Psoas muscle (tissue), 8 donors: ENCODE measurements around the gene TLE1. TPM values are rescaled to one million over a fixed set of nuclear protein-coding genes. Genes with fewer than 3 reads are reported as not detected.

Experiments
- ATAC-seq, 4 donors: fragments of 200-7000 bp; cut with Tn5 transposase; one replicate each; pipeline ENCODE4 v1.9.1; 2020; ENCODE audit warnings: moderate library complexity in 3 of 4, mild to moderate bottlenecking in 2 of 4
- DNase-seq, 2 donors: peaks; one replicate each; pipeline ENCODE4 v3.0.0-alpha.2; 2020
- H3K27ac ChIP-seq: fragments of 200-600 bp; one replicate; pipeline ENCODE4 v1.8.0; 2022
- H3K27me3 ChIP-seq, 3 donors: fragments of 200-600 bp in 1 of 3; one replicate each; pipeline versions ENCODE4 v1.6.1 to v1.8.0; 2013 to 2022; ENCODE audit warnings: low read length in 2 of 3, mild to moderate bottlenecking in 2 of 3, moderate library complexity in 1 of 3; ENCODE audit not compliant: insufficient read depth in 3 of 3
- H3K36me3 ChIP-seq, 2 donors: fragments of 200-600 bp in 1 of 2; one replicate each; pipeline versions ENCODE4 v1.6.1 to v1.8.0; 2013 to 2022; ENCODE audit warnings: low read depth in 1 of 2, mild to moderate bottlenecking in 1 of 2, moderate library complexity in 1 of 2; ENCODE audit not compliant: insufficient read depth in 1 of 2
- H3K4me1 ChIP-seq: fragments of 200-600 bp; one replicate; pipeline ENCODE4 v1.8.0; 2022
- H3K4me3 ChIP-seq: fragments of 200-600 bp; one replicate; pipeline ENCODE4 v1.8.0; 2022; ENCODE audit warnings: mild to moderate bottlenecking
- H3K9me3 ChIP-seq: fragments of 200-600 bp; one replicate; pipeline ENCODE4 v1.8.0; 2022
- WGBS, 3 donors: extraction: QIAGEN DNeasy Blood & Tissue Kit; methylation state at CpG; one replicate each; pipeline versions ENCODE4 v1.1.6 to v1.1.7; 2013; 5-methylcytosine and 5-hydroxymethylcytosine counted together
- intact Hi-C, 2 donors: fragments of 100-400 bp; cut with DNase I; formaldehyde crosslinking; loops; one replicate each; pipeline versions ENCODE4 v1.11.0 to v1.14.2; 2022
- polyA plus RNA-seq, 3 donors: library from polyadenylated mRNA; stranded (reverse); fragments of 200-250 nt; gene quantifications; one replicate each; pipeline ENCODE4 v1.2.3, GENCODE V29; 2013
- total RNA-seq, 4 donors: library from RNA; stranded (reverse); fragmentation: NEBNext Ultra II Directional in 2 of 4; extraction: Animal tissue kit (Norgen Biotek cat#: 25700) in 2 of 4; gene quantifications; one replicate each; pipeline versions ENCODE4 v1.2.1 to v1.2.4, GENCODE V29; 2021 to 2023
- TF ChIP-seq, protein P1 (sequence below): fragments of 200-600 bp; IDR thresholded peaks from one replicate; pipeline ENCODE4 v1.8.0; 2022; ENCODE audit warnings: antibody characterized with exemption
- donor health status: healthy with polysubstance abuse.
- donor health status: DM: no; HTN: no; CAD: no; lungs with moderate emphysema.
- donor health status: Bipolar disorder and iron deficiency.
- donor health status: healthy.
- donor health status: DM: yes; HTN: yes; CAD: no.
- donor health status: DM: no; HTN: no; CAD: no.
- donor health status: DM: no; HTN: no; CAD: no.
- donor health status: DM: yes; HTN: yes; CAD: no.

Gene TLE1
- total and polyA plus RNA-seq, 7 donors, result 14.6 to 46.7 (median 34.9) TPM

GRCh38 chr9:81559709-81560108, 129.6 kb downstream of the TLE1 start:
- H3K27me3 ChIP-seq, result no peaks in the 10 kb centered on the region
- peaks cover 5% of the 10 kb centered on the region for H3K4me1 ChIP-seq
- intact Hi-C loops, result no loop called here
- TF ChIP-seq, protein P1, sequence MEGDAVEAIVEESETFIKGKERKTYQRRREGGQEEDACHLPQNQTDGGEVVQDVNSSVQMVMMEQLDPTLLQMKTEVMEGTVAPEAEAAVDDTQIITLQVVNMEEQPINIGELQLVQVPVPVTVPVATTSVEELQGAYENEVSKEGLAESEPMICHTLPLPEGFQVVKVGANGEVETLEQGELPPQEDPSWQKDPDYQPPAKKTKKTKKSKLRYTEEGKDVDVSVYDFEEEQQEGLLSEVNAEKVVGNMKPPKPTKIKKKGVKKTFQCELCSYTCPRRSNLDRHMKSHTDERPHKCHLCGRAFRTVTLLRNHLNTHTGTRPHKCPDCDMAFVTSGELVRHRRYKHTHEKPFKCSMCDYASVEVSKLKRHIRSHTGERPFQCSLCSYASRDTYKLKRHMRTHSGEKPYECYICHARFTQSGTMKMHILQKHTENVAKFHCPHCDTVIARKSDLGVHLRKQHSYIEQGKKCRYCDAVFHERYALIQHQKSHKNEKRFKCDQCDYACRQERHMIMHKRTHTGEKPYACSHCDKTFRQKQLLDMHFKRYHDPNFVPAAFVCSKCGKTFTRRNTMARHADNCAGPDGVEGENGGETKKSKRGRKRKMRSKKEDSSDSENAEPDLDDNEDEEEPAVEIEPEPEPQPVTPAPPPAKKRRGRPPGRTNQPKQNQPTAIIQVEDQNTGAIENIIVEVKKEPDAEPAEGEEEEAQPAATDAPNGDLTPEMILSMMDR, result no peak
- H3K4me3 ChIP-seq, result no peak overlapping the region
- WGBS, 3 donors, result 81 to 87% (median 81%) methylated on average over 4 of the region's 4 CpGs
- DNase-seq (no peak), ATAC-seq (peak in 2 of 4 donors; percentile 20 to 47)
- no peaks in the 10 kb centered on the region for H3K36me3 ChIP-seq
- no peak overlapping the region for H3K27ac ChIP-seq
- no peaks in the 10 kb centered on the region for H3K9me3 ChIP-seq

DNA sequence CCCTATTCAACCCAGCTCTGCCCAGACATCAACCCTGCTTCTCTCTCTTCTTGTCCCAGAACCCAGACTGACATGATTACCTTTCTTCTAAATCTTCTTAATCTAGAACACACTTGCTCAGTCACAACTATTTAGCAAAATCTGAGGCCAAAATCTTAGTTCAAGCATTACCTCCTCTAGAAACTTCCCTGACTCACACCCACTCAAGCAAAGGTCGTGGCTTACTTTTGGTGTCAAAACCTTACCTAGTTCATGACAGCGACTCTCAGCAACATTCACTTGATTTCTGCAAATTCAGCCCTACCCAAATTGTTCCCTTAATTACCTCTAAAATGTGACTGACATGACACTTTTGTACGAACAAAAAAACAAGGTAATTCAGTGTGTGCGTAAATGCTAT, 130.2 kb downstream of the TLE1 start:
- no peak overlapping the region for H3K4me3 ChIP-seq
- no peaks in the 10 kb centered on the region for H3K36me3 ChIP-seq
- H3K27me3 ChIP-seq, result no peaks in the 10 kb centered on the region
- H3K27ac ChIP-seq, result no peak overlapping the region
- H3K4me1 ChIP-seq, result peaks cover 5% of the 10 kb centered on the region
- no peaks in the 10 kb centered on the region for H3K9me3 ChIP-seq
- 97 to 98% (median 98%) methylated on average over 4 of the region's 4 CpGs for WGBS, 3 donors
- DNase-seq, result no peak
- no peak for ATAC-seq
- intact Hi-C loops, result no loop called here
- TF ChIP-seq, protein P1, result no peak

DNA sequence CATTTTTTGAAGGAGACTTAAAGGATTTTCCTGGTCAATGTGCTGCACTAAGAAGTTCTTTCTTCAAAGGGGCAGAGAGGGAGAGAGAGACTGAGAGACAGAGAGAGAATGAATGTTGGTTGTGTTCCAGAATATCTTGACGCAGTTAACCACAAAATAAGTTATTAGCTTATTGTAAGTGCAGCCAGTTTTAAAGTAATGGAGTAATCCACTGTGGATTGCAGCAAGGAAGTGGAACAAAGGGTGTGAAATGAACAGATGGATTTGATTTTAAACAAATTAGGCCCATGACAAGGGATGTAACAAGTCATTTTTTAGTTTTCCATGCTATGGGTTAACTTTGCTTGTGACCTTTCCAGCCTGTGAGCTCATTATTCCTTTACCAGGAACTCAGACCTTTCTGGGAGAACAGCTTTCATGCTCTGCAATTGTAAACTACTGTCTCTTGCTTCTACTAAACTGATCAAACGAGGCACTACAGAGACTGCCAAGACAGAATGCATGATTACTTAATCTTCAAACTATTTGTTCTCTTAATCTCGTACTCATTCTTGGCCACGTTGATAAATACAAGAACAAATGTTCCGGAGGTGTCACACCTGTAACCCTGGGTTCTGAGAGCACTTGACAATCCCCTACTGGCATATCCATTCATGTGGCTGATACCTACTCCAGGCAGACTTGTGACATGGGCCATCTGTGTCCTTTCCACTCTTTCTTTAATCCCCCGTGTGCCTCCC, 131.1 kb downstream of the TLE1 start:
- Histone ChIP-seq H3K4me3 (no peak overlapping the region), H3K9me3 (no peaks in the 10 kb centered on the region), H3K36me3 (no peaks in the 10 kb centered on the region), H3K4me1 (peaks cover 5% of the 10 kb centered on the region), H3K27me3 (no peaks in the 10 kb centered on the region), H3K27ac (peak overlapping the region; percentile 10)
- TF ChIP-seq, protein P1, result no peak
- intact Hi-C loops, result no loop called here
- ATAC-seq (peak; percentile 26 to 47 (median 38)), DNase-seq (no peak)
- WGBS, 3 donors, result 18 to 22% (median 21%) methylated on average over 6 of the region's 6 CpGs

GRCh38 chr9:81557452-81558090, 131.8 kb downstream of the TLE1 start:
- Histone ChIP-seq H3K27me3 (no peaks in the 10 kb centered on the region), H3K27ac (no peak overlapping the region), H3K36me3 (no peaks in the 10 kb centered on the region), H3K4me1 (peaks cover 3% of the 10 kb centered on the region), H3K9me3 (no peaks in the 10 kb centered on the region), H3K4me3 (no peak overlapping the region)
- DNase-seq, result no peak
- intact Hi-C loops, result no loop called here
- 50 to 66% (median 60%) methylated on average over 2 of the region's 2 CpGs for WGBS, 3 donors
- peak in 2 of 4 donors; percentile 6 to 39 for ATAC-seq
- TF ChIP-seq, protein P1, result no peak
